ENCODE results near the gene SELENOW.
"Not testable (repeated sequence)": the region's sequence is repeated elsewhere in the genome, so short reads cannot be mapped to it uniquely, and the experiment has no call there.

The SELENOW gene

DNA sequence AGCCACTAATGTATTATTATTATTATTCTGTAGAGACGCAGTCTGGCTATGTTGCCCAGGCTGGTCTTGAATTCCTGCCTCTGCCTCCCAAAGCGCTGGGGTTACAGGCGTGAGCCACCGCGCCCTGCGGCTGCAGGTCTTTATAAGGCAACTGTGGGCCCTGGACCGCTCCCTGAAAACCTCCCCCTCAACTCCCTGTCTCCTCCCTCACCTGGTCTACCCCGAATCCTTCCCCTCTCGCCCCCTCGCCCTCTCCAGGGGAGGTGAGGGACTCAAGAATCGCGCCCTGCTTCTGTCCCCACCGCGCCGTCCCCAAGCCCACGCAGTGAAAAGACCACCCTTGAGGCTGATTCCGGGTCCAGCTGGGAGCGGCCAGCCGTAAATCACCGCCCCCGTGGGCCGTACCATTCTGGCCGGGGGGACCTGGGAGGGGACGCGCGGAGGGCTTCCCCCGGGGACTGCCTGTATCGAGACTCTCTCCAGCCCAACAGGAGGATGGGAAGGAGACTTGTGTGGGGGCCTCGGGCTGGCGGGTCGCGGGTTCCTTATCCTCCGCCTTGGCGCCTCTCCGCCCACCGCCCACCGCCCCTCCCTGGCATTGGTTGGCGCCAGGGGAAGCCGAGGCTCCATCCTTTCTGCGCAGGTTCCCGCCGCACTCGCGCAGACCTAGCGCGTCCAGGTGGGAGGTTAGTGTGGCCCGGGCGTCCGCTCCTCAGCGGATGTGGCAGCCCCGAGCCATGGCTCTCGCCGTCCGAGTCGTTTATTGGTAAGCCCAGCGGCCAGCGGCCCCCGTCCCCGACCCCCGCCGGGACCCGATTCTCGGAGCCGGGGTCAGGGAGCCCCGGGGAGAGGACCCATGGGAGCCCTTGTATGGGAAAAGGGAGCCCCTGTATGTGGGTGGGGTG is at the start of gene SELENOW:
Gene SELENOW (plus strand): TSS at position 655 of the 905 bp plus-strand sequence. CDS start 83 bp downstream, at position 738.
- FAIRE-seq = no peak

DNA sequence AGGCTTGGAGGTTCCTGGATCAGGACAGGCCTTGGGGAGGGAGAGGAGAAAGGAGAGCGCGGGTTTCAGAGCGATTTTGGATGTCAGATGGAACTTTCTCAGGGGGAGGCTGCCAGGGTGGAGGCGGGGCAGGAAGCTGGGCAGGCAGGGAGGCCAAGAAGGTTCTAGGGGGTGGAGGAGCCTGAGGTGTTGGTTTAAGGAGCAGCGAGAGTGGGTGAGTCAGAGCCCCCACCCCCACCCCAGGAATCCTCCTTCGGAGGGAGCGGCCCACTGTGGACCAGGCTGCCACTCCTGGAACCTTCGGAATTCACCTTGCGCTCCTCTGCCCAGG is 49.1 kb upstream of the SELENOW start:
- FAIRE-seq = no peak

DNA sequence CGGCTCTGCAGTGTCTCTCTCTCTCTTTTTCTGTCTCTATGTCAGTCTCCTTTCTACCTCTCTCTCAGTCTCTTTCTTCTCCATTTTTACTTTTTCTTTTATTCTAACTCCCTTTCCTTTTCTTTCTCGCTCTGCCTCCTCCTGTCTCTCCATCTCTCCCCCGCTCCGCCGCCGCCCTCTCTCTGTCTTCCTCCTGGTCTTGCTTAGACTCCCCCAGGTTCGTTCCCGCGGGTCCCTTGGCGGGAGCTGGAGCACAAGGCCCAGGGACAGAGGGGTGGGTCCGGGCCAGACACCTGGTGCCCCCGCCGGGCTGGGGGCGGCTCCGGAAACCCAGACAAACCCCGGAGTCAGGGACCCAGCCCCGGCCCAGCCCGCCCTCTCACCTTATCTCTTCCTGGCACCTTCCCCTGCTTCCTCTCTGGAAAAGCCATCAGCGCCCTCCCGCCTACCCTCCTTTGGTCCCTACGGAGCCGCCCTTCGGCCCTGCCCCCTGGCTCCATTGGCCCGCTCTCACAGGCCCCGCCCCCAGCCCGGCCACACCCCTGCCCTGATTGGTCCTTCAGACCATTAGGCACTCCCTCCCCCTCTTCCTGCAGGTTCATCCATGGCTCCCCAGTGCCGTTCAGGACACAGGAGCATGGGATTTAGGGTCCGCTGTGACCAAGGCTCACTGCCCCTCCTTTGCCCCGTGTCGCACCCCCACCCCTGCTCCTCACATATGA is 48.5 kb upstream of the SELENOW start:
- no peak for FAIRE-seq

DNA sequence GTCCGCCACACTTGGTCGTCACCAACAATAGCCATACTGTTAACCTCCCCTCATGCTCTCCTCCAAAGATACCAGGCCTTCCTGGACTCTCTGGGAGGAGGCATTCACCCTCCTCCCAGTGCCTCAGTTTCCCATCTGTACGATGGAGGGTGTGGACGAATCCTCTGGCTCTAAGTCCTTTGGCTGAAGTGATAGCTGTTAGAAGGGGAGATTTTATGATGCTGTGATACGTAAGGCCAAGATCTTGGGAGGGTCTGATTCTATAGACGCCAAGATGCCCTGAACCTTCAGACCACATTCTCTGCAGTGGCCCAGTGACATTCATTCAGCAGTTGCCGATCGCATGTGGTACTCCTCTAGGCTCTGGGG is 48.0 kb upstream of the SELENOW start:
- FAIRE-seq = no peak

DNA sequence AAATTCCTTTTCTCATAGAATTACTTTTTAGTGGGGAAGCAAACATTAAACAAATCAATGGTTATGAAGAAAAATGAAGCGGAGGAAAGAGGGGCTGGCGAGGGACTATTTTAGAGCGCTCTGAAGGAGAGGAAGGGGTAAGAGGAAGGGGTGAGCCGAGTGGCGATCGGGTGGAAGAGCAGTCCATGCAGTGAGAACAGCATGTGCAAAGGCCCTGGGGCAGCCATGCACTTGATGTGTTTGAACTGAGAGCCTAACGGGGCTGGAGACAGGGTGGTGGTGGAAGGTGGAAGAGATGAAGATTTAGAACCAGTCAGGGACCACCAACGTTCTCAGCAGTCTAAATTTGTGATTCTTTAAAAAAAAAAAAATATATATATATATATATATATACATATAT is 47.6 kb upstream of the SELENOW start:
- FAIRE-seq = no peak

DNA sequence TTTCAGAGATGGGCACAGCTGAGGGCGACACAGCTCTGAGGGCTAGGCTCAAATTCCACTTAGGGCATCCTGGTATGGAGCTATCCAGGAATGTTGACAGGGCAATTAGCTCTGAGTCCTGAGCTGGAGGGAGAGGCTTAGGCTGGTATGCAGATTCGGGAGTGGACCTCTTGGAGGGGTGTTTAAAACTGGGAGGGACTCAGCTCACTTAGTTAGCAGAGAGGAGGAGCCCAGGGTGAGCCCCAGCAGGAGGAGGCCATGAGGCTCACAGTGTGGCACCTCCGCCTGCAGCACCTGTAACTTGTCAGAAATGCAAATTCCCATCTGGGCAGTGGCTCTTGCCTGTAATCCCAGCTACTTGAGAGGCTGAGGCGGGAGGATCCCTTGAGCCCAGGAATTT is 43.4 kb upstream of the SELENOW start:
- FAIRE-seq = no peak

DNA sequence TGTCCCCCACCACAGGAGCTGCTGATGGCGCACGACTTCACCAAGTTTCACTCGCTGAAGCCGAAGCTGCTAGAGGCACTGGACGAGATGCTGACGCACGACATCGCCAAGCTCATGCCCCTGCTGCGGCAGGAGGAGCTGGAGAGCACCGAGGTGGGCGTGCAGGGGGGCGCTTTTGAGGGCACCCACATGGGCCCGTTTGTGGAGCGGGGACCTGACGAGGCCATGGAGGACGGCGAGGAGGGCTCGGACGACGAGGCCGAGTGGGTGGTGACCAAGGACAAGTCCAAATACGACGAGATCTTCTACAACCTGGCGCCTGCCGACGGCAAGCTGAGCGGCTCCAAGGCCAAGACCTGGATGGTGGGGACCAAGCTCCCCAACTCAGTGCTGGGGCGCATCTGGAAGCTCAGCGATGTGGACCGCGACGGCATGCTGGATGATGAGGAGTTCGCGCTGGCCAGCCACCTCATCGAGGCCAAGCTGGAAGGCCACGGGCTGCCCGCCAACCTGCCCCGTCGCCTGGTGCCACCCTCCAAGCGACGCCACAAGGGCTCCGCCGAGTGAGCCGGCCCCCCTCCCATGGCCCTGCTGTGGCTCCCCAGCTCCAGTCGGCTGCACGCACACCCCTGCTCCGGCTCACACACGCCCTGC is 37.5 kb upstream of the SELENOW start:
- no peak for FAIRE-seq

DNA sequence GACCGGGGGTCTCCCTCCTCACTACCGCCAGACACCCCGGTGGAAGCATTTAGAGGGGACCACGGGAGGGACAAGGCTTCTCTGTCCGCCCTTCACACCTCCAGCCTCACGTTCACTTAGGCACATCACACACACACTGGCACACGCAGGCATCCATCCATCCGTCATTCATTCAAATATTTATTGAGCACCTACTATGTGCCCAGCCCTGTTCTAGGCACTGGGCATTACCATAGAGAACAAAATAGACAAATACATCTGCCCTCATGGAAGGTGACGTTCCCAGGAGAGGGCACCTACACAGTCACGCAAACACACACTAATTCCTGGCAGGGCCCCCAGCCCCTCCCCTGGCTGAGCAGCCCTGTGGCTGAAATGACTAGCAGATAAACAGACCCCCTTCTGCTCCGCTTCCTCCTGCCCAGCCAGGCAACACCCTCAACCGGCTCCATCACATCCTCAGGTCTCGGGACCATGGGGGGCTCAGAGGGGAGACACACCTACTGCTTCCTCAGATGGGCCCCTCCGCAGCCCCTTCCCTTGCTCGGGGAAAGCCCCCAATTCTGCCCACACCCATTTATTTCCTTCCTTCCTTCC is 36.9 kb upstream of the SELENOW start:
- FAIRE-seq = no peak

DNA sequence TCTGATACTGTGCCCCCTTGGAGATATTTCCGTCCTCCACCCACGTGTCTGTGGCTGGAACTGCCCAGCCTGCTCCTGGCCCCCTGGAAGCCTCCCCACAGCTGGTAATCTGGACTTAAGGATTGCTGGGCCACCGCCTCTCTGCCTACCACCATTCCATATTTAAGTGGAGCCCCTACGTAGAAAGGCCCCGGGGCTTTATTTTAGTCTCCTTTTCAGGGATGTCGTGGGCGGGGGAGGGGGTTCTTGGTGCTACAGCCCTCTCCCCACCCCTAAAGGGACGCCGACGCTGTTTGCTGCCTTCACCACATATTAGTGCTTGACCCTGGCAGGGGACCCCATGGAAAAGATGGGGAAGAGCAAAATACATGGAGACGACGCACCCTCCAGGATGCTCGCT is 35.9 kb upstream of the SELENOW start:
- no peak for FAIRE-seq

DNA sequence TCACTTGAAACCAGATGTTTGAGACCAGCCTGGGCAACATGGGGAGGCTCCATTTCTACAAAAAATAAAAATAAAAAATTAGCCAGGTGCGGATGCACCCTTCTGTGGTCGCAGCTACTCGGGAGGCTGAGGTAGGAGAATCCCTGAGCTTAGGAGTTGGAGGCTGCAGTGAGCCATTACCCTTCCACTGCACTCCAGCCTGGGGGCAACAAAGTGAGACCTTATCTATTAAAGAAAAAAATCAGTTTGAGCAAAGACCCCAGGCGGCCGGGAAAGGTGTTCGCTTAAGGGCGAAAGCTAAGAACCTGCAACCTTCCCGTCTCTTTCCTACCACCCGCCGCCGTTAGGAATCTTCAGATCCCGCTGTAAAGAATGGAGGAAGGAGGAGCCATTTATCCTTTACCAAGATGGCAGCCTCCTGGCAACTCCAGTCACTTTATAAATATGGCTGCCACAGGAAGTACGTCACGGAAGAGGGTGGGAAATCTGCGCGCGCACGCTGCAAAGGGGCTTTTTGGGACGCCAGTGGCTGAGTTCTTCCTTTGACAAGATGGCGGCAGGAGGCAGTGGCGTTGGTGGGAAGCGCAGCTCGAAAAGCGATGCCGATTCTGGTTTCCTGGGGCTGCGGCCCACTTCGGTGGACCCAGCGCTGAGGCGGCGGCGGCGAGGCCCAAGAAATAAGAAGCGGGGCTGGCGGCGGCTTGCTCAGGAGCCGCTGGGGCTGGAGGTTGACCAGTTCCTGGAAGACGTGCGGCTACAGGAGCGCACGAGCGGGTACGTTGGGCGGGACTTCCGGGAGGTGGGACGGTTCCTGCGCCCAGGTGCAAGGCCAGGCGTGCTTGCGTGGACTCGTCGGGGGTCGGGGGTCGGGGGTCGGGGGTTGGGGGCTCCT is 33.2 kb upstream of the SELENOW start, which contains the start of gene NOP53:
Gene NOP53 (plus strand): TSS at position 537 of the 892 bp plus-strand sequence. CDS start 14 bp downstream, at position 551.
- peak; percentile 86 for FAIRE-seq

DNA sequence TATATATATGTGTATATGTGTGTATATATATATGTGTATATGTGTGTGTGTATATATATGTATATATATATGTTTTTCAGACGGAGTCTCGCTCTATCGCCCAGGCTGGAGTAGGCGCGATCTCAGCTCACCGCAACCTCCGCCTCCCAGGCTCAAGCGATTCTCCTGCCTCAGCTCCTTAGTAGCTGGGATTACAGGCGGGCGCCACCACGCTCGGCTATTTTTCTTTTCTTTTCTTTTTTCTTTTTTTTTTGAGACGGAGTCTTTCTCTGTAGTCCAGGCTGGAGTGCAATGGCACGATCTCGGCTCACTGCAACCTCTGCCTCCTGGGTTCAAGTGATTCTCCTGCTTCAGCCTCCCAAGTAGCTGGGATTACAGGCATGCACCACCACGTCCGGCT is 32.4 kb upstream of the SELENOW start:
- FAIRE-seq = not testable (repeated sequence)

DNA sequence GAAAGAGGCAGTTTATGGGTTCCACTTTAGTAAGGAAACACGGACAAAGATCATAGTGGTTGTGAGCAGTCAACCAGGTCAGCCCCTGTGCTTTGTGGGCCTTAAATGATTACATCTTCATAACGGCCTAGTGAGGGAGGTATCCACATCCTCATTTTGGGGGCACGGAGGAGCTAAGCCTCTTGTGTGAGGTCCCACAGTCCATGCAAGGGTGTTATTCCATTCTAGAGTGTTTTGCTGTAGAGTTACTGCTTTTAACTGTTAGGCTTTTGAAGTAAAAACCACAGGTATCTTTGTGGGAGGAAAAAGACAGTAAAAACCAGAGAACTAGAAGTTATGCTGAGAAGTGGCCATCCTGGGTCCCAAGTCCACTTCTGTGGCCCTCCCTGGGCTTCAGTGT is 29.2 kb upstream of the SELENOW start:
- no peak for FAIRE-seq

DNA sequence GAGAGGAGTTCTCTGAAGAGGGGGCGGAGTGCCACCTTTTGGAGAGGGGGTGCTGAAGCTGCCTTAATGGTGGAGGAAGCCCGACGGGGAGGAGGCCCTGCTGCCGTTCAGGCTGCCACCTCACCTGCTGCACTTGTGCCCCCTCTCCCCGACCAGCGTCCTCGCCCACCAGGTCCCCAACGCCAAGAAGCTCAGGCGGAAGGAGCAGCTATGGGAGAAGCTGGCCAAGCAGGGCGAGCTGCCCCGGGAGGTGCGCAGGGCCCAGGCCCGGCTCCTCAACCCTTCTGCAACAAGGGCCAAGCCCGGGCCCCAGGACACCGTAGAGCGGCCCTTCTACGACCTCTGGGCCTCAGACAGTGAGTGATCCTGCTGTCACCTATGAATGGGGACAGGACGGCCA is 27.8 kb upstream of the SELENOW start:
- FAIRE-seq = no peak

DNA sequence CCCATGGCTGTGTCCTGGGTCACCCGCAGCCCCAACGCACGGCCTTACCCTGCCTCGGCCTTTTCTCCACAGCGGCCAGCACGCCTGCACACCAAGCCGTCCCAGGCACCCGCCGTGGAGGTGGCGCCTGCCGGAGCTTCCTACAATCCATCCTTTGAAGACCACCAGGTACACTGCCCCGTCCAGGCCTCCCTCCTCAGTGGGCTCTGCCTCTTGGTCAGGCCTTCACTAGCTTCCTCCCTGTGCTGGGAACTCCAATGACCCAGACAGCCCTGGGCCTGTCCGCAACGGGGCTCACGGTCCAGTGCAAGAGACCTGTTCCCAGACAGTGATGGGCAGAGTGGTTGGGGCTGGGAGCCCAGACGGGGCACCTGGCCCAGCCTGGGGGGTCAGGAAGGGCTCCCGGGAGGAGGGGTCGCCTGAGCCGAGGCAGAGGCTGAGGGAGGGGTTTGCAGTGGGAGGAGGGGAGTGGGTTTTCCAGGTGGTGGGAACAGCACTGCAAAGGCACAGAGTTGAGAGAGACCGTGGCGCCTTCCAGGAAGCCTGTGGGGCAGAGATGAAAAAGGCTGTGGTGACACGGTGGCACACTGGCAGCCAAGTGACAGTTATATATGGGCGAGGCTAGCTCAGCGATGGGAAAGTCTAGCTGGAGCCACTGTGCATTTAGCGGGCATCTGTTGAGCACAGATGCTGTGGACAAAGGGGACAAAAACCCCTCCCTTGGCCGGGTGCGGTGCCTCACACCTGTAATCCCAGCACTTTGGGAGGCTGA is 25.9 kb upstream of the SELENOW start:
- FAIRE-seq = no peak

DNA sequence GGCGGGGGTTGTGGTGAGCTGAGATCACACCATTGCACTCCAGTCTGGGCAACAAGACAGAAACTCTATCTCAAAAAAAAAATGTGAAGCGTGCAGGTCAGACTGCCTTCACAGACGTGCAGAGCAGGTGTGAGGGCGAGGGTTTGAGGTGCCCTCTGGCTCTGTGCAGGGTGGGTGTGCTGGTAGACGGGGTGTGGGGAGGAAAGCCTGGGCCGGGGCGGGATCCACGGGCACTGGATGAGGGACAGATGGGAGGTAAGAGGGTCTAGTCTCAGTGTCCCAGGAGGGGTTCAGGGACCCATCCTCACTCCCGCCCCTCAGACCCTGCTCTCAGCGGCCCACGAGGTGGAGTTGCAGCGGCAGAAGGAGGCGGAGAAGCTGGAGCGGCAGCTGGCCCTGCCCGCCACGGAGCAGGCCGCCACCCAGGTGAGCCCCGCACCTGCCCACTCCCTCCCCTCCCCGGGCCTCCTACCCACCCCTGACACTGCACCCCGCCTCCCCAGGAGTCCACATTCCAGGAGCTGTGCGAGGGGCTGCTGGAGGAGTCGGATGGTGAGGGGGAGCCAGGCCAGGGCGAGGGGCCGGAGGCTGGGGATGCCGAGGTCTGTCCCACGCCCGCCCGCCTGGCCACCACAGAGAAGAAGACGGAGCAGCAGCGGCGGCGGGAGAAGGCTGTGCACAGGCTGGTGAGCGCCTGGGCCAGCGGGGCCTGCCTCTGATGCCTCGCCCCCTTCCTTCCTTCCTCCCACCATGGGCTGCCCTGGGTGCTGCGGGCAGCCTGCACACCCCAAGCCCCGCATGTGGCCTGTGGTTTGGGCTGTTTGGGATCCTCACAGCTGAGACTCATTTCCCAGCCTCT is 24.1 kb upstream of the SELENOW start:
- FAIRE-seq = no peak

DNA sequence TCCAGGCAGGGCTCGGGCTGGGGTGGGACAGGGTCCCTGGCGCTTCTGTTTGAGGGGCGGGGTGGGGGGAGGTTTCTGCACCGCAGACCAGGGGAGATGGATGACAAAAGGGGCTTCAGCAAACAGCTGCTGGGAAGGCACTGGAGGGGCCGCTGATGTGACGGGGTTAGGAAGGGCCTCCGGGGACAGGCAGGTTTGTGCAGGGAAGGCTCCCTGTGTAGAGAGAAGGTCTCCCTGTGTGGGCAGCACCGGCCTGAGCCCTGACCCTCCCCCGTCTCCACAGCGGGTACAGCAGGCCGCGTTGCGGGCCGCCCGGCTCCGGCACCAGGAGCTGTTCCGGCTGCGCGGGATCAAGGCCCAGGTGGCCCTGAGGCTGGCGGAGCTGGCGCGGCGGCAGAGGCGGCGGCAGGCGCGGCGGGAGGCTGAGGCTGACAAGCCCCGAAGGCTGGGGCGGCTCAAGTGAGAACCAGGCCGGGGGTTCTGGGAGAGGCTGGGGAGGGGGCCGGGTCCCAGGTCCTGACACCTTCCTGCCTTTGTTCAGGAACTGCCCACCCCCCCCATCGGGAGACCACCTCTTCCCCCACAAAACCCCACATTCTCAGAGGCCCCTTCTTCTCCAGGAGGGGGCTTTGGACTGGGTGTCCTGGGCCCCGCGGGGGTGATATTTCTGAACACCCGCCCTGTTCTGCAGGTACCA is 23.3 kb upstream of the SELENOW start:
- FAIRE-seq = no peak

DNA sequence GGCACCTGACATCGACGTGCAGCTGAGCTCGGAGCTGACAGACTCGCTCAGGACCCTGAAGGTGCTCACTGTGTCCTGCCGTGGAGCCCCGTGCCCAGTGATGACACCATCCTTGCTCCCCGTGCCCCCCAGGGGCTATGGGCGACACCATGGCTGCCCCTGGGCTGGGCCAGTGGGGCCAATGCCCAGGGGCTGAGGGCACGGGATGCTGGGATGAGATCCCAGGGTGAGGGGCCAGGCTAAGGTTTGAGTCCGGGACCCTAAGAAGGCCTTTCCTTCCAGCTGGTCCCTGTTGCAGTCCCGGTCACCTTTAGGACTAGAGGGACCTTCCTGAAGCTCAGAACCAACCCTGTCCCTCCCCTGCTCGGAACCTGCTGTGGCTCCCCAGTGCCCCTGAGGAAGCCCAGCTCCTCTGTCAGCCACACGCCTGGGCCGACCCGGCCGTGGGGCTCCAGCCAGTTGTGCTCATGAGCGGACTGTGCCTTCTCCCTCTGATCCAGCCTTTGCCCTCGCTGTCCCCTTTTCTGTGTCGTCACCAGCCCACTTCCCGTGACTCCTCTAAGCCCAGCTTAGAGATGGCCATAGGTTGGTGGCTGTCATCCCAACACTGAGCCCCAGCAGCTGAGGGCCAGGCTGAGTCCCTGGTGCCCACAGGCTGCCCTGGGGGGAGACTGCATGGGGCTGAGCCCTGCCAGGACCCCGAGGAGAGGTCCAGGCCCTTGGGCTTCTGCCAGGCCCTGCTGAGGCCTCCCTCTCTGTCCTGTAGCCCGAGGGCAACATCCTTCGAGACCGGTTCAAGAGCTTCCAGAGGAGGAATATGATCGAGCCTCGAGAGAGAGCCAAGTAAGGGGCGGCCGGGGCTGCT is 22.5 kb upstream of the SELENOW start:
- no peak for FAIRE-seq

DNA sequence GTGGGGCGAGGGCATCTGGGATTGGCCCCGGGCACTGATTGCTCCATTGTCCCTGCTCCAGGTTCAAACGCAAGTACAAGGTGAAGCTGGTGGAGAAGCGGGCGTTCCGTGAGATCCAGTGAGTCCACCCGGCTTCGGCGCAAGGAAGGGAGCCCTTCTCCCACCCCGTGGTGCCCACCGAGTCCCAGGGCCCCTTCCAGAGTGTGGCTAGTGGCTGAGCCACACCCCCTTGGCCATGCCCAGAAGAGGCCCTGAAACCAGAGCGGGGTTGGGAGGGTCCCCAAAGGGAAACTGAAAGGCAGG is 21.9 kb upstream of the SELENOW start:
- FAIRE-seq = no peak
